Measurements from ENCODE around the gene PPCDC.
"Not testable (repeated sequence)": the region's sequence is repeated elsewhere in the genome, so short reads cannot be mapped to it uniquely, and the experiment has no call there.

The PPCDC gene

GRCh38 chr15:75073197-75073596 lies 49.8 kb downstream of the PPCDC start:
- TF ChIP-seq, protein P1, sequence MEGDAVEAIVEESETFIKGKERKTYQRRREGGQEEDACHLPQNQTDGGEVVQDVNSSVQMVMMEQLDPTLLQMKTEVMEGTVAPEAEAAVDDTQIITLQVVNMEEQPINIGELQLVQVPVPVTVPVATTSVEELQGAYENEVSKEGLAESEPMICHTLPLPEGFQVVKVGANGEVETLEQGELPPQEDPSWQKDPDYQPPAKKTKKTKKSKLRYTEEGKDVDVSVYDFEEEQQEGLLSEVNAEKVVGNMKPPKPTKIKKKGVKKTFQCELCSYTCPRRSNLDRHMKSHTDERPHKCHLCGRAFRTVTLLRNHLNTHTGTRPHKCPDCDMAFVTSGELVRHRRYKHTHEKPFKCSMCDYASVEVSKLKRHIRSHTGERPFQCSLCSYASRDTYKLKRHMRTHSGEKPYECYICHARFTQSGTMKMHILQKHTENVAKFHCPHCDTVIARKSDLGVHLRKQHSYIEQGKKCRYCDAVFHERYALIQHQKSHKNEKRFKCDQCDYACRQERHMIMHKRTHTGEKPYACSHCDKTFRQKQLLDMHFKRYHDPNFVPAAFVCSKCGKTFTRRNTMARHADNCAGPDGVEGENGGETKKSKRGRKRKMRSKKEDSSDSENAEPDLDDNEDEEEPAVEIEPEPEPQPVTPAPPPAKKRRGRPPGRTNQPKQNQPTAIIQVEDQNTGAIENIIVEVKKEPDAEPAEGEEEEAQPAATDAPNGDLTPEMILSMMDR (IDR thresholded peaks at IDR 0.05; ENCODE audit: borderline replicate concordance, insufficient read depth, low read depth, low read length): no peak
- H3K4me3 ChIP-seq (ENCODE audit: low read depth, low read length): no peak overlapping the region

DNA sequence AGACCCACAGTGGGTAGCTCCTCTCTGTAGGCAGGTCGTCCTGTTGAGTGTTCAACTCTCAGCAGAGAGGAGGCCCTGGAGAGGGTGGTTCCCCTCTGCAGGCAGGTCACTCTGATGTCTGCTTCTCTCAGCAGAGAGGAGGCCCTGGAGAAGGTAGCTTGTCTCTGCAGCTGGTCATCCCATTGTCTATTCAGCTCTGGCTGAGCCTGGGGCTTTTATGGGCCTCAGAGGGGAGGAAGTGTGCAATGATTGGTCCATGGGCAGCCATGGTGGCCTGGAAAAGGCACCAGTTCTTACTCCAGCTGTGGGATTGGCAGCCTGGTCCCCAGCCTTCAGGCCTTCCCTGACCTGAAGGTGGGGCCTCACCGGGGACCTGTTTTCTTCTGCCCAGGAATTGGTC lies 52.9 kb downstream of the PPCDC start:
- H3K4me3 ChIP-seq (ENCODE audit: low read depth, low read length): no peak overlapping the region
- TF ChIP-seq, protein P1 (IDR thresholded peaks at IDR 0.05; ENCODE audit: borderline replicate concordance, insufficient read depth, low read depth, low read length): no peak

DNA sequence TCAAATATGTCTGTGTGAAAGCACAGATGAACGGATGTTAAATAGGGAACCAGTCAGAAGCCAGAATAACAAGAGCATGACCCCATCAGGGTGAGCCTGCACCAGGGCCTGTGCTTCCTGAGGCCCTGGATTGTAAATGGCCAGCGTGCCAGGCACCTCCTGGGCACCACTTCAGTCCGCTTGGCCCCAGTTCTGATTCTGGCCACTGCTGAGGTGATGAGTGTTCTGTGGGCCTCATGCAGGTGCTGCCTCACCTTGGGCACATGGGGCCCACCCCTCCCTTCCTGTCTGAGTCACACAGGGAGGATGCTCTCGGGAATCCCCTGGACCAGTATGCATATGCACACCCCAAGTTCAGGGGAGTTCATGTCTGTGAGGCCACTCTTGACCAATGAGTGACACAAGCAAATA lies 54.2 kb downstream of the PPCDC start:
- not testable (repeated sequence) for H3K4me3 ChIP-seq (ENCODE audit: low read depth, low read length)

DNA sequence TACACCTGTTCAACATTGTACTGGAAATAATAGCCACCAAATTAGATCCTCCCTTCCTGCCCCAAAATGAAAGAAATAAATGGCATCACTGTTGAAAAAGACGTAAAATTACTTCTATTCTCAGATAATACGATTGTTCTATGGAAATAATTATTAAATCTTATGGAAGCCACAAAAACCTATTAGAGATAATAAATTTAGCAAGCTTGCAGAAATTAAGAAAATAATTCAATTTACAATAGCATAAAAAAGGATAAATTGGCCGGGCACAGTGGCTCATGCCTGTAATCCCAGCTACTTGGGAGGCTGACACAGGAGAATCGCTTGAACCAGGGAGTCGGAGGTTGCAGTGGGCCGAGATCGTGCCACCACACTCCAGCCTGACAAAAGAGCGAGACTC lies 57.8 kb downstream of the PPCDC start:
- TF ChIP-seq, protein P1 (IDR thresholded peaks at IDR 0.05; ENCODE audit: borderline replicate concordance, insufficient read depth, low read depth, low read length): no peak
- H3K4me3 ChIP-seq (ENCODE audit: low read depth, low read length): no peak overlapping the region

- TF ChIP-seq, protein P1 (IDR thresholded peaks at IDR 0.05; ENCODE audit: borderline replicate concordance, insufficient read depth, low read depth, low read length): no peak
- no peak overlapping the region for H3K4me3 ChIP-seq (ENCODE audit: low read depth, low read length)
Observed at GRCh38 chr15:75082689-75083088, 59.3 kb downstream of the PPCDC start.

GRCh38 chr15:75085708-75086107 lies 62.3 kb downstream of the PPCDC start:
- H3K4me3 ChIP-seq (ENCODE audit: low read depth, low read length): not testable (repeated sequence)

DNA sequence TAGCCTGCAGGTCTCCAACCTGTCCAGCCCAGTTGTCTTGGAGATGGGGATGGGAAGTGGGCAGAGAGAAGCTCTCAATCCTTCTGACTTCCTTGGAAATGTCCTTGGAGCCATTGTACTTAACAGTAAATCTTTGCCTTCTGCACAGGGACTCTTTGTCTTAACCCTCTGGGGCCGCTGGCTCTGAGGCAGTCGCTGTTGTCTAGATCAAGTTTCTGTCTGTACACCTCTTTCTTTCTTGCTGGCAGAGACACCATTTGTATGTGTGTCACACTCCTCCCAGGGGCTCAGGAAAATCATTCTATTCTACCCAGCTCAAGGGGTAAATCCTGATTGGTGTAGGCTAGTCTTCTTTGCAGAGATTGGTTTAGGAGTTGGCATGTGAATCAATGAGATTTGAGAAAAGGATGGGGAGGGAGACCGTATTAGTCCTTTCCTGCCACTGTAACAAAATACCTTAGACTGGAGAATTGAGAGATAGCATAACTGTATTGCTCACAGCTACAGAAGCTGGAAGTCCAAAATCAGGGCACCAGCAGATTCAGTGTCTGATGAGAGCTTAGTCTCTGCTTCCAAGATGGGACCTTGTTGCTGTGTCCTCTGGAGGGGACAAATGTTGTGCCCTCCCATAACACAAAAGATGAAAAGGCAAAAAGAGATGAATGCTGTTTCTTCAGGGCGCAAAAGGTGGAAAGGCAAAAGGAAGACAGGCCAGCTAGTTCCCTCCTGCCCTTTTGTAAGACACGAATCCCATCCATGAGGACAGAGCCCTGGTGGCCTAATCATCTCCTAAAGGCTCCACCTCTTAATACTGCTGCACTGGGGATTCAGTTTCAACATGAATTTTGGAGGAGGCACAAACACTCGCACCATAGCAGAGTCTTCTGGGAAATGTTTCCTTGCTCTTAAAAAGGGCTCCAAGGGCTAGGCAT lies 66.3 kb downstream of the PPCDC start:
- no peak overlapping the region for H3K4me3 ChIP-seq (ENCODE audit: low read depth, low read length)
- TF ChIP-seq, protein P1 (IDR thresholded peaks at IDR 0.05; ENCODE audit: borderline replicate concordance, insufficient read depth, low read depth, low read length): no peak

- TF ChIP-seq, protein P1 (IDR thresholded peaks at IDR 0.05; ENCODE audit: borderline replicate concordance, insufficient read depth, low read depth, low read length): no peak
- no peak overlapping the region for H3K4me3 ChIP-seq (ENCODE audit: low read depth, low read length)
Observed at GRCh38 chr15:75090388-75090734, 67.0 kb downstream of the PPCDC start.

Data from GM12875 (cell line).